HepG2 (cell line): ENCODE data around the gene RAB27B. TPM values are rescaled to one million over a fixed set of nuclear protein-coding genes. Genes with fewer than 3 reads are reported as not detected.

Experiments
- ATAC-seq: fragments of 200-7000 bp; cut with Tn5 transposase; 3 replicates; pipeline ENCODE4 v1.9.1; 2020; ENCODE audit warnings: mild to moderate bottlenecking, moderate library complexity
- BruUV-seq: library from RNA; stranded (reverse); fragments of 400-500 nt; replicated peaks from 2 replicates; lab custom pipeline; 2021; lab: Mats Ljungman, UMichigan
- CTCF ChIA-PET: fragments of 300-600 bp; formaldehyde crosslinking; extraction: SDS; loops from one replicate; lab custom pipeline; 2021; ENCODE audit warnings: low total read pairs, inconsistent platforms, low intra/inter-chr PET ratio; lab: Yijun Ruan, JAX
- POLR2A ChIA-PET: fragments of 350-600 bp; sonication (Branson Sonifier 250); formaldehyde crosslinking; loops from one replicate; lab custom pipeline; 2020; ENCODE audit warnings: antibody characterized with exemption, inconsistent platforms; lab: Yijun Ruan, JAX
- DNase-seq: peaks from one replicate; pipeline ENCODE4 v3.0.0-alpha.2; 2015; ENCODE audit warnings: low spot score
- FAIRE-seq: peaks from 3 replicates; lab custom pipeline; 2011; peaks lifted over from hg19 to GRCh38; lab: Jason Lieb, UNC
- H2AFZ ChIP-seq: one replicate; pipeline ENCODE4 v1.6.1; 2011; ENCODE audit warnings: low read length, inconsistent platforms
- H3K27ac ChIP-seq: fragments of 300-600 bp; 3 replicates; pipeline ENCODE4 v1.8.0; 2011; ENCODE audit warnings: mixed run types, mild to moderate bottlenecking, mixed read lengths, low read length, inconsistent platforms; ENCODE audit not compliant: insufficient read depth; ENCODE audit errors: extremely low read length
- H3K27me3 ChIP-seq, 2 experiments: fragments of 200-600 bp in 1 of 2; 2 replicates in 1 of 2; 3 replicates in 1 of 2; pipeline versions ENCODE4 v1.6.0 to v1.8.0; 2011; ENCODE audit warnings: low read length in 2 of 2, mild to moderate bottlenecking in 2 of 2, moderate library complexity in 2 of 2, inconsistent platforms in 1 of 2; ENCODE audit not compliant: insufficient read depth in 2 of 2, control insufficient read depth in 1 of 2
- H3K36me3 ChIP-seq, 2 experiments: fragments of 200-600 bp in 1 of 2; replicated peaks in 1 of 2; 2 replicates in 1 of 2; 3 replicates in 1 of 2; pipeline versions ENCODE4 v1.5.1 to v1.8.0; 2011; ENCODE audit warnings: low read length in 2 of 2, inconsistent platforms in 1 of 2; ENCODE audit not compliant: insufficient read depth in 2 of 2, control insufficient read depth in 1 of 2
- H3K4me1 ChIP-seq: 2 replicates; pipeline ENCODE4 v1.5.1; 2012; ENCODE audit warnings: low read length, inconsistent platforms; ENCODE audit not compliant: insufficient read depth
- H3K4me2 ChIP-seq: 2 replicates; pipeline ENCODE4 v1.6.0; 2011; ENCODE audit warnings: low read depth, low read length, inconsistent platforms
- H3K4me3 ChIP-seq, 3 experiments: fragments of 200-600 bp in 1 of 3; sonication (generic), shearing (Covaris generic) in 1 of 3; replicated peaks in 1 of 3; 2 replicates each; pipeline ENCODE4 v1.5.1; 2011 to 2016; ENCODE audit warnings: low read length in 3 of 3, inconsistent platforms in 2 of 3, low read depth in 2 of 3, mild to moderate bottlenecking in 2 of 3, control low read depth in 1 of 3, mixed read lengths in 1 of 3; ENCODE audit not compliant: insufficient read depth in 1 of 3
- H3K79me2 ChIP-seq: one replicate; pipeline ENCODE4 v1.6.1; 2011; ENCODE audit warnings: low read length, inconsistent platforms; ENCODE audit not compliant: insufficient read depth
- H3K9ac ChIP-seq: 2 replicates; pipeline ENCODE4 v1.6.0; 2011; ENCODE audit warnings: mild to moderate bottlenecking, low read depth, low read length, inconsistent platforms; ENCODE audit not compliant: insufficient read depth
- H3K9me3 ChIP-seq: 2 replicates; pipeline ENCODE4 v1.5.1; 2012; ENCODE audit warnings: mild to moderate bottlenecking, low read length
- H4K20me1 ChIP-seq: 2 replicates; pipeline ENCODE4 v1.6.0; 2011; ENCODE audit warnings: inconsistent platforms, mild to moderate bottlenecking, low read length, moderate library complexity; ENCODE audit not compliant: insufficient read depth
- AKAP8 ChIP-seq: sonication (generic); formaldehyde crosslinking; IDR thresholded peaks from 2 replicates; pipeline ENCODE4 v1.5.1; 2020; ENCODE audit warnings: mild to moderate bottlenecking, missing genetic modification reagents
- CHD4 ChIP-seq: fragments of 200-600 bp; sonication (generic); IDR thresholded peaks from 2 replicates; pipeline ENCODE4 v1.7.0; 2017; ENCODE audit warnings: mild to moderate bottlenecking, low read length, borderline replicate concordance
- GATA4 ChIP-seq: sonication (generic); IDR thresholded peaks from 2 replicates; pipeline ENCODE4 v1.6.1; 2016; ENCODE audit warnings: antibody characterized with exemption, low read depth, borderline replicate concordance
- HDAC1 ChIP-seq: sonication (generic); formaldehyde crosslinking; IDR thresholded peaks from 2 replicates; pipeline ENCODE4 v1.5.1; 2020; ENCODE audit warnings: mild to moderate bottlenecking, missing genetic modification reagents
- MAZ ChIP-seq, 2 experiments: sonication (generic) in 1 of 2; formaldehyde crosslinking in 1 of 2; IDR thresholded peaks; 2 replicates each; pipeline versions ENCODE4 v1.5.0 to v1.6.1; 2012 to 2020; ENCODE audit warnings: low read depth in 2 of 2, mild to moderate bottlenecking in 2 of 2, borderline replicate concordance in 1 of 2, improper control_type of control experiment in 1 of 2, low read length in 1 of 2, missing genetic modification reagents in 1 of 2, moderate library complexity in 1 of 2
- RAD21 ChIP-seq: fragments of 450-650 bp; formaldehyde crosslinking; IDR thresholded peaks from 2 replicates; pipeline ENCODE4 v1.5.0; 2020; ENCODE audit warnings: mild to moderate bottlenecking
- ZEB1 ChIP-seq: IDR thresholded peaks from 2 replicates; pipeline ENCODE4 v1.6.1; 2012; ENCODE audit warnings: mild to moderate bottlenecking, low read depth, inconsistent platforms; ENCODE audit not compliant: insufficient replicate concordance
- WGBS: methylation state at CpG from one replicate; pipeline ENCODE4 v1.1.6; 2017; ENCODE audit warnings: low lambda C conversion rate; 5-methylcytosine and 5-hydroxymethylcytosine counted together
- in situ Hi-C: cut with HindIII; loops from 2 replicates; pipeline ENCODE4 v1.10.0; 2017; ENCODE audit warnings: low pct_unique_long_range_greater_than_20kb; ENCODE audit not compliant: extremely low pct_ligation_motif_present
- intact Hi-C: fragments of 100-400 bp; cut with micrococcal nuclease; formaldehyde crosslinking; loops from one replicate; pipeline ENCODE4 v1.10.0; 2022; ENCODE audit not compliant: unreplicated experiment
- polyA plus RNA-seq, 8 experiments: library from polyadenylated mRNA; depleted of rRNA in 3 of 8; stranded (reverse) in 7 of 8; unstranded in 1 of 8; fragments of >200 nt; fragmentation: Illumina TruSeq in 4 of 8; extraction: Trizol in 4 of 8; gene quantifications; 2 replicates each; pipeline versions ENCODE4 v1.2.1 to v1.2.3, GENCODE V29; 2011 to 2016; ENCODE audit warnings: low read depth in 4 of 8, missing spikeins in 1 of 8, mixed read lengths in 1 of 8; ENCODE audit not compliant: insufficient read depth in 1 of 8
- total RNA-seq, 5 experiments: library from RNA; depleted of rRNA; stranded (reverse); fragments of >200 nt; fragmentation: Illumina TruSeq; extraction: Trizol; gene quantifications; 2 replicates each; pipeline ENCODE4 v1.2.3, GENCODE V29; 2016; ENCODE audit warnings: low read depth in 1 of 5

Gene RAB27B
- total and polyA plus RNA-seq, 2 of the 13 experiments (the other 11 are each of a cell fraction or from before 2014, with no cell fraction given): not detected

DNA sequence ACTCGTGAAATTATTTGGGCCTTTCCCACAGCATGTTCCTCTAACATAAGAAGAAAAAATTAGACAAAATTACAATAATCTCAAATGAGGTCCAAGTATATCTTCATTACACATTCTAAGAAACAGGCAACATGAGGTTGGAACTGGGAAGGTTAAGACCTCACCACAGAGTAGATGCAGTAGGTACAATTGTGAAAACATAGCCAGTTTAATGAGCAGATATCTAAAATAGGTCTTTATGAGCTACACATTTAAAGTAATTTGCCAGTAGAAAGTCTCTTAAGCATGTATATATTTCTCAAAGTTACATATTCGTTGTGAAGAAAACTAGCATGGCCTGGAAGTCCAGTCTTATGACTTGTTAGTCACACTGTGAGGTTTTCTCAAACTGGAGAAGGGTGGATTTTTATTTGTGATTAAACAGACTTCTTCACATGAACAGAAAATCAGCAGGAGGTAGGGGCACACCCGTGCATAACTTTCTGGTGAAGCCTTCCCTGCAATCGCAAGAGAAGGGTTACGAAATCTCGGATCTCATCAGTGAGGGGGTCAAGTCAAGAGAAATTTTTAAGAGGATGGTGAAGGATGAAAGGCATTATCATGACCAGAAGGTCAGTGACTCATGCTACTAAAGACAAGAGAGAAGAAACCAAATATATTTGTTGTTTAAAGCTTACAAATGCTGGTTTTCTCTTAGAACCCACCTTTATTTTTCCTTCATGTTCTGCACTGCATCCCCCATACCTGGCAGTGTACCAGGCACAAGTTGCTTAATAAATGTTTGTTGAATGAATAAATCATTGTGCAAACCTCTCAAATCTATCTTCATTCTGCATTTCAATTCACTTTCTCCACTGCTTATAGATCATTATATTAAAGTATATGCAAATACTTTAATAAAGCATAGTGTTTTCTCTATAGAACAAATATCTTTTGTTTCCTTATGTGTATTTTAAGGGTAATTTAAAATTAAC is 5.1 kb upstream of the RAB27B start:
- intact Hi-C loops: no loop called here
- no TSS peak for BruUV-seq
- no peak overlapping the region for H3K27ac ChIP-seq
- in situ Hi-C loops: no loop called here
- H3K9me3 ChIP-seq: no peaks in the 10 kb centered on the region
- DNase-seq (no peak), FAIRE-seq (no peak), ATAC-seq (no peak)
- H3K79me2 ChIP-seq: no peaks in the 10 kb centered on the region
- no peak overlapping the region for H2AFZ ChIP-seq
- peaks cover 4% of the 10 kb centered on the region; the same call in 1 of the 2 replicates for H3K4me1 ChIP-seq
- no peak for TF ChIP-seq CHD4
- no peak for TF ChIP-seq ZEB1
- no peak for TF ChIP-seq RAD21
- TF ChIP-seq MAZ (IDR thresholded peaks at IDR 0.05; ENCODE audit: borderline replicate concordance, low read depth, low read length): no peak
- no peak for TF ChIP-seq MAZ (CRISPR knock-in tag; IDR thresholded peaks at IDR 0.05; ENCODE audit: low read depth)
- TF ChIP-seq GATA4: no peak
- no peak for TF ChIP-seq AKAP8 (CRISPR knock-in tag)
- no peak for TF ChIP-seq HDAC1 (CRISPR knock-in tag)
- under 1% methylated on average over 6 of the region's 6 CpGs for WGBS
- no peak overlapping the region for H3K9ac ChIP-seq
- H3K4me2 ChIP-seq: no peak overlapping the region
- no peaks in the 10 kb centered on the region for H3K36me3 ChIP-seq
- no peak overlapping the region for H3K4me3 ChIP-seq
- H3K27me3 ChIP-seq: no peaks in the 10 kb centered on the region; a peak in 3 of 5 replicates
- POLR2A ChIA-PET: no interaction called here
- CTCF ChIA-PET: no interaction called here
- H4K20me1 ChIP-seq: no peaks in the 10 kb centered on the region
